GM12873 (cell line): ENCODE data around the gene CASP1.

ENCODE experiments used
- CTCF ChIP-seq: IDR thresholded peaks from 2 replicates; pipeline ENCODE4 v1.5.1; 2012; ENCODE audit warnings: low read depth, mild to moderate bottlenecking, moderate library complexity, low read length, control low read depth; ENCODE audit not compliant: insufficient read depth; ENCODE audit errors: missing control alignments

The CASP1 gene

DNA sequence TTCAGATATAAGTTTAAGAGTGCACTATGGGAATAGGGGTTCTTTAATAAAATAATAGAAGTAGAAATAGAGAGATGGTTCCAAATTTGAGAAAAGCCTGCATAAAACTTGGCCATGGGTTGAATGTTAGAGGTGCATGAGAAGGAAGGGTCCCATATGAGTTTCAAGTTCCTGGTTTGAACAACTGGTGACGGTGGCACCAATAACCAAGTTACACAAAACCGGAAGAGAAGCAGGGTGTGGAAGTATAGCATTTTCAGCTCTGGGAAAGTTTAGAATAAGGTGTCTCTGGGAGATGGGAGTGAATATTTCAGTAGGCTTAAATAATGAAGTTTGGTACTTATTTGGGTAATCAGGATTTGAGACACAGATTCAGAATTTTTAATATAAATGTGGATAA lies 2.4 kb downstream of the CASP1 start:
- TF ChIP-seq CTCF = no peak

- TF ChIP-seq CTCF = no peak
Measured at GRCh38 chr11:105027678-105028077, 7.3 kb downstream of the CASP1 start.

DNA sequence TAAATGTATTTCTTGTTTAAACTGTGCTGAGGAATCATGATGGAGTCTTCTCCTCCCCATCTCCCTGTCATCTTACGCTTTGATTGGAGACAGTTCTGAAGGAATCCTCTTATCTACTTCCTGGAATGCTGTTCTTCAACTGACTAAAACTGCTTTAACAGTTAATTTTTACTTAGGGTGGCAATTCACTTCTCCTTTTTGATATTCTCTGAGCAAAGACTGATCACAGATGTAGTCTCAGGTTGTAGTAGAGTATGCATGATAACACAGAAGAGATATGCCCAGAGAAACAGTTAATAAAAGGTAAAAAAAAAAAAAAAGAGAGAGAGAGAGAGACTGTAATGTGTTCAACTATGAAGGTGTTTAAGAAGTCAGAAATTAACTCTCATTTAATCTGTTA lies 10.6 kb downstream of the CASP1 start:
- TF ChIP-seq CTCF = no peak

GRCh38 chr11:105023003-105023402 lies 11.9 kb downstream of the CASP1 start, which contains the start of gene CASP5:
Gene CASP5 (minus strand): TSS chr11:105023168. CDS start chr11:105023136, 32 bp downstream.
- no peak for TF ChIP-seq CTCF

- no peak for TF ChIP-seq CTCF
Measured at GRCh38 chr11:105022527-105022926, 12.4 kb downstream of the CASP1 start.

GRCh38 chr11:105007463-105007862 lies 27.5 kb downstream of the CASP1 start:
- no peak for TF ChIP-seq CTCF

DNA sequence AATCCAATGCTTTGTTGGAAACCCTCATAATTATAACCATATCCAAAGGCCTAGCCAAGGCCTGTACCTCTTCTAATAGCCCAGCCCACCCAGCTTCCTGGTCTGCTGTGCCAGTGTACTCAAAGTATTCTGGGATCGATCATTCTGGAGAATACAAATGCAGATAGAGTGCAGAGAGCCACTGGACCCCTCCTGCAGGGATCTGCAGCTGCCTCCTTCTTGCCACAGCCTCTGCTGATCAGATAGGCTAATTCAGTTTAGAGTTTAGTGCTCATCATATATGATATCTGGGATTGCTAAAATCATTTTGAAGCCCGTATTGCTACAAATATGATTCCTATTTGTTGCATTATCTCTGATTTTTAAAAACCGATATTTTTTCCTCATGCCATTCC lies 29.5 kb downstream of the CASP1 start:
- no peak for TF ChIP-seq CTCF
